SU-DHL-6 (cell line): ENCODE data around the gene ELOVL6.

Experiments used
- H2AFZ ChIP-seq: fragments of 200-600 bp; sonication (generic); 2 replicates; pipeline ENCODE4 v1.6.1; 2014; ENCODE audit warnings: low read depth, mild to moderate bottlenecking, moderate library complexity, mixed read lengths, antibody characterized with exemption, low read length; ENCODE audit not compliant: severe bottlenecking
- H3F3A ChIP-seq: fragments of 200-600 bp; shearing (Covaris generic); 2 replicates; pipeline ENCODE4 v1.6.0; 2016; ENCODE audit warnings: antibody characterized with exemption, mild to moderate bottlenecking; ENCODE audit not compliant: insufficient read depth
- H3K27ac ChIP-seq: fragments of 200-600 bp; sonication (generic); 2 replicates; pipeline ENCODE4 v1.5.1; 2016; ENCODE audit warnings: low read depth, mild to moderate bottlenecking, low read length, moderate library complexity, mixed read lengths
- H3K27me3 ChIP-seq: fragments of 200-600 bp; sonication (generic), shearing (Covaris generic); 2 replicates; pipeline ENCODE4 v1.6.0; 2014; ENCODE audit warnings: mild to moderate bottlenecking, low read length
- H3K36me3 ChIP-seq: fragments of 200-600 bp; sonication (generic); 2 replicates; pipeline ENCODE4 v1.6.1; 2014; ENCODE audit warnings: mild to moderate bottlenecking, low read length, mixed read lengths
- H3K4me2 ChIP-seq: fragments of 300-600, 200-600 bp; shearing (Covaris generic), sonication (generic); 2 replicates; pipeline ENCODE4 v1.6.0; 2014; ENCODE audit warnings: low read length, low read depth, mild to moderate bottlenecking; ENCODE audit not compliant: poor library complexity, severe bottlenecking
- H3K4me3 ChIP-seq: fragments of 200-600 bp; sonication (generic); 2 replicates; pipeline ENCODE4 v1.5.1; 2014; ENCODE audit warnings: antibody characterized with exemption, low read length, mild to moderate bottlenecking, mixed read lengths; ENCODE audit not compliant: insufficient read depth, poor library complexity, severe bottlenecking
- H3K79me2 ChIP-seq: fragments of 200-600 bp; sonication (generic); 2 replicates; pipeline ENCODE4 v1.6.1; 2014; ENCODE audit warnings: mild to moderate bottlenecking, low read length, moderate library complexity; ENCODE audit not compliant: insufficient read depth
- H3K9ac ChIP-seq: fragments of 200-600 bp; sonication (generic); 2 replicates; pipeline ENCODE4 v1.7.0; 2014; ENCODE audit warnings: mild to moderate bottlenecking, low read length
- H3K9me2 ChIP-seq: fragments of 200-600 bp; sonication (generic); replicated peaks from 2 replicates; pipeline ENCODE4 v1.6.1; 2014; ENCODE audit warnings: low read length; ENCODE audit not compliant: insufficient read depth
- H3K9me3 ChIP-seq: fragments of 200-600 bp; sonication (generic); 2 replicates; pipeline ENCODE4 v1.6.1; 2014; ENCODE audit warnings: low read length, mixed read lengths; ENCODE audit not compliant: insufficient read depth
- H4K20me1 ChIP-seq: fragments of 200-600 bp; sonication (generic); 2 replicates; pipeline ENCODE4 v1.6.1; 2014; ENCODE audit warnings: low read depth, mild to moderate bottlenecking, antibody characterized with exemption, low read length, moderate library complexity, mixed read lengths
- CTCF ChIP-seq: fragments of 200-600 bp; sonication (generic); IDR thresholded peaks from one replicate; pipeline ENCODE4 v1.5.1; 2017; ENCODE audit warnings: antibody characterized with exemption, mild to moderate bottlenecking, low read length, moderate library complexity; ENCODE audit not compliant: insufficient read depth, poor library complexity, severe bottlenecking
- EZH2phosphoT487 ChIP-seq: fragments of 200-600 bp; sonication (generic), shearing (Covaris generic); conservative IDR thresholded peaks from 2 replicates; pipeline ENCODE4 v1.6.1; 2018; ENCODE audit warnings: mild to moderate bottlenecking, antibody characterized with exemption, low read length, moderate library complexity, mixed read lengths

The ELOVL6 gene

GRCh38 chr4:110197529-110198042 is 829 bp downstream of the ELOVL6 start:
- peak overlapping the region; percentile 84 for H3K27ac ChIP-seq
- H3F3A ChIP-seq: peaks cover 19% of the 10 kb centered on the region
- peak overlapping the region; percentile 91 for H3K9ac ChIP-seq
- TF ChIP-seq CTCF (no peak), EZH2phosphoT487 (no peak)
- H3K4me3 ChIP-seq: peak overlapping the region; percentile 72
- H3K36me3 ChIP-seq: no peaks in the 10 kb centered on the region
- no peaks in the 10 kb centered on the region for H3K9me3 ChIP-seq
- H3K79me2 ChIP-seq: no peaks in the 10 kb centered on the region
- H3K4me2 ChIP-seq: peak overlapping the region; percentile 86
- H3K27me3 ChIP-seq: no peaks in the 10 kb centered on the region
- no peaks in the 10 kb centered on the region for H3K9me2 ChIP-seq
- H2AFZ ChIP-seq: peak overlapping the region; percentile 38
- H4K20me1 ChIP-seq: no peaks in the 10 kb centered on the region

DNA sequence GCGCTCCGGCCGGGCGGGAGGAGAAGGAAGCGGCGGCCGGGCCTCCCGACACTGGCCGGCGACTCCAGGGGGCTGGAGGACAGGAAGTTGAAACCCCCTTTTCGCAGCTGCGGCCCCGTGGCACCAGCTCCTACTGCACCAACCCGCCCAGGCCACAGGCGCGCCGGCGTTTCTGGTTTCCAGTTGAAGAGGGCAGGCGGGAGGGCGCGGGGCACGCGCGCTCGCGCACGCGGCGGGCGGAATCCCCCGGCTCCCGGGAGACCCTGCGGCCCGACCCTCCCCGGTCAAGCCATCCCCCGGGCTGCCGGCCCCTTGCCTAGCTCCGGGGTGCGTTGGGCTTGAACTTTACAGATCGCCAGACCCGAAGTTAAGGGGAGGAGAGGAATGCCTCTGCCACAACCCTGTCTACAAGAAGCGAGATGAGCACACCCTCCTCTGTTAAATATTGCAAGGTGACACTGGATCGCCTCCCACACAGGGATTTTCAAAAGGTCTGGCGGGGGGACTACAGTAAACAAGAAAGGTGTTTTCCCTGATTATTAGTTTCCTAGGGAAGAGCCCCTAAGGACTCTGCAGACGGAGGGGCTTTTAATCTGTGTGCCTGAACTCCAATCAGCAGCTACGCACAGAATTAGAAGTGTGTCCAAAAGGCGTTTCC is 1.4 kb downstream of the ELOVL6 start:
- Histone ChIP-seq H3K79me2 (no peaks in the 10 kb centered on the region), H3F3A (peaks cover 19% of the 10 kb centered on the region), H3K27me3 (no peaks in the 10 kb centered on the region), H3K4me3 (peak overlapping the region; percentile 72), H3K9me2 (no peaks in the 10 kb centered on the region), H3K4me2 (peak overlapping the region; percentile 86), H3K27ac (peak overlapping the region; percentile 84), H3K9ac (peak overlapping the region; percentile 91), H4K20me1 (no peaks in the 10 kb centered on the region), H2AFZ (peak overlapping the region; percentile 38), H3K9me3 (no peaks in the 10 kb centered on the region), H3K36me3 (no peaks in the 10 kb centered on the region)
- TF ChIP-seq CTCF: no peak
- TF ChIP-seq EZH2phosphoT487: no peak

DNA sequence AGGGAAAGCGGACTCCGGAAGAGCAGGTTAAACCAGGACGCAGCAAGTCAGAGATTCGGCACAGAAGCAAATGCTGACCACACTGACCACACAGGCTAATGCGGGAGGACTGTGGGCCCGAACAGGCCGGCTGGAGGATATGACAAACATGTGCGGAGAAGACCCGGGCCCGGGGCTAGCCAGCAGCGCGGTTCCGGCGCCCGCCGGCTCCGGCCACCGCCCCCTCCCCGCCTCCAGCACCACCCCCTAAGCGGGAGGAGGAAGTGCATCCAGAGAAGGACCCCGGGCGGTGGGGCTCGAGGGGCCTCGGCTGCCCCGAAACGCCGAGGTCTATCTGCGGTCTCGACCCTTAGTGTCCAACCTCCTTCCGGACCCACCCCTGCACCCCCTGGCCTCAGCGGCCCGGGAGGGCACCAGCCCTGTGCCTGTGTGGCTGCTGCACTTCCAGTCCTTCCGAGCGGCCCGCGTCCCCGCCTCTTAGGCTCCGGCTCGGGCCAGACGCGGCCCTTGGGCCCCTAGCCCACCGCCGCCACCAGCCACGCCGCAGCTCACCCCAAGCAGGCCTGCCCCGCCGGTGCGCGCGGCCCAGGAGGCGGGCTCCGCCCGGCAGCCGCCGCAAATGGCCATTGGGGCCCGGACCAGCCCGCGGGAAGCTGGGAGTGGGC is 2.1 kb downstream of the ELOVL6 start:
- H3K79me2 ChIP-seq: no peaks in the 10 kb centered on the region
- H3K9me3 ChIP-seq: no peaks in the 10 kb centered on the region
- H3F3A ChIP-seq: peaks cover 19% of the 10 kb centered on the region
- H3K27me3 ChIP-seq: no peaks in the 10 kb centered on the region
- no peaks in the 10 kb centered on the region for H3K36me3 ChIP-seq
- peak overlapping the region; percentile 86 for H3K4me2 ChIP-seq
- no peaks in the 10 kb centered on the region for H3K9me2 ChIP-seq
- peak overlapping the region; percentile 38 for H2AFZ ChIP-seq
- peak overlapping the region; percentile 91 for H3K9ac ChIP-seq
- peak overlapping the region; percentile 84 for H3K27ac ChIP-seq
- no peak for TF ChIP-seq CTCF
- TF ChIP-seq EZH2phosphoT487: no peak
- no peaks in the 10 kb centered on the region for H4K20me1 ChIP-seq
- H3K4me3 ChIP-seq: peak overlapping the region; percentile 72
